GM18517 (cell line): ENCODE data around the gene PLEKHA8.
A peak's percentile ranks its signal among the peaks of the same experiment; 100 is the strongest.
"Not testable (repeated sequence)": the region's sequence is repeated elsewhere in the genome, so short reads cannot be mapped to it uniquely, and the experiment has no call there.

Experiments used
- ATAC-seq: cut with Tn5 transposase; IDR thresholded peaks from one replicate; pipeline ENCODE4 v1.9.1; 2021; ENCODE audit warnings: mild to moderate bottlenecking, moderate library complexity; ENCODE audit not compliant: unreplicated experiment

Gene PLEKHA8

DNA sequence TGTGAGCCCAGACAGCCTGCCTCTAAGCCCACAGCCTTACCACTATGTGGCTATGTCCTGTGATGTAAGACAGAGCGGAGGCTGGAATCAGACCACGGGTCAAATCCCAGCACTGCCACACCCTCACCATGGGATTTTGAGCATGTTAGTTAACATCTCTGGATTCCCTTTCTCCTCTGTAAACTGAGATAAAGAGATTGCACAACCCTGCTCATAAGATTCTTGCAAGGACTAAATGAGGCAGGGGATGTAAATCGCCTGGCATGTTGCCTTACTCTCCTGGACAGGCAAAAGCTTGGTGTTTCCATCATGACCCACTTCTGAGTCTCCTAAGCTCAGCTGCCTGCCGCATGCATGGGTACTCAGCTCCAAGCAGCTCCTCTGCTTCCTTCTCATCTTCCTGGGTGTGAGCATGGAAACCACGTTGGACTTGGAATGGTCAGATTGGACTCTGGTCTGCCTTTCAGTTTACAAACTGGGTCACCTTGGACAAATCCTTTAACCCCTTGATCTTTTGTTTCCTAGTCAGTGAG is 65.3 kb downstream of the PLEKHA8 start:
- no peak for ATAC-seq

GRCh38 chr7:30098599-30098998 is 70.4 kb downstream of the PLEKHA8 start:
- ATAC-seq = not testable (repeated sequence)

DNA sequence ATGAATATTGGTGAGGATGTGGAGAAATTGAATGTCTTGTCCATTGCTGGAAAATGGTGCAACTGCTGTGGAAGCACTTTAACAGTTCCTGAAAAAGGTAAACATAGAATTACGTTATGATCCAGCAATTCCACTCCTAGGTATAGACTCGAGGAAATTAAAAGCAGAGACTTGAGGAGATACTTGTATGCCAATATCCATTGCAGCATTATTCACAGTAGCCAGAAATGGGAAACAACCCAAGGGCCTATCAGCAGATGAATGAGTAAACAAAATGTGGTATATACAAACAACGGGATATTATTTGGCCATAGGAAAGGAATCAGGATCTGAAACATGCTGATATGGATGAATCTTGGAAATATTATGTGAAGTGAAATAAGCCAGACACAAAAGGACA is 74.1 kb downstream of the PLEKHA8 start:
- no peak for ATAC-seq

- no peak for ATAC-seq
Measured at GRCh38 chr7:30104157-30104556, 75.9 kb downstream of the PLEKHA8 start.

GRCh38 chr7:30112103-30112713 is 84.0 kb downstream of the PLEKHA8 start:
- ATAC-seq = no peak

GRCh38 chr7:30113144-30113543 is 84.9 kb downstream of the PLEKHA8 start:
- ATAC-seq = no peak

GRCh38 chr7:30114536-30115238 is 86.5 kb downstream of the PLEKHA8 start:
- no peak for ATAC-seq

- no peak for ATAC-seq
Measured at GRCh38 chr7:30115709-30116297, 87.6 kb downstream of the PLEKHA8 start.

- ATAC-seq = no peak
Measured at GRCh38 chr7:30116771-30117170, 88.6 kb downstream of the PLEKHA8 start.

DNA sequence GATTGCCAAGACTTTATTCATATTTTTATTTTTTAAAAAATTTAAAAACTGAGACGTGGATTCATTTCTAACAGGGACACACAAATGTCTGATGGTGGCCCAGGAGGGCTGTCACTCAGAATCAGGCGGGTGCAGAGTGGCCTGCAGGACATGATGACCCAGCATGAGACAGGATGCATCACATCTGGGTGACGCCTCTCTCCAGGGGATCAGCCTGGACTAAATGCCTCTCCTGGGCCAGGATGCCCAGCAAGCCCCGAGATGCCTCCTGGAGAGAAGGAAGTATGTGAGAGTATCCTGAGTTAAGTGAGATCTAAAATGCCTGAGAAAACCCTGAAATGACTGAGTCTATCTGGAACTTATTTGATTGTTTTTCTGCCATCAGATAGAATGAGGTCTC is 89.7 kb downstream of the PLEKHA8 start:
- ATAC-seq = no peak

DNA sequence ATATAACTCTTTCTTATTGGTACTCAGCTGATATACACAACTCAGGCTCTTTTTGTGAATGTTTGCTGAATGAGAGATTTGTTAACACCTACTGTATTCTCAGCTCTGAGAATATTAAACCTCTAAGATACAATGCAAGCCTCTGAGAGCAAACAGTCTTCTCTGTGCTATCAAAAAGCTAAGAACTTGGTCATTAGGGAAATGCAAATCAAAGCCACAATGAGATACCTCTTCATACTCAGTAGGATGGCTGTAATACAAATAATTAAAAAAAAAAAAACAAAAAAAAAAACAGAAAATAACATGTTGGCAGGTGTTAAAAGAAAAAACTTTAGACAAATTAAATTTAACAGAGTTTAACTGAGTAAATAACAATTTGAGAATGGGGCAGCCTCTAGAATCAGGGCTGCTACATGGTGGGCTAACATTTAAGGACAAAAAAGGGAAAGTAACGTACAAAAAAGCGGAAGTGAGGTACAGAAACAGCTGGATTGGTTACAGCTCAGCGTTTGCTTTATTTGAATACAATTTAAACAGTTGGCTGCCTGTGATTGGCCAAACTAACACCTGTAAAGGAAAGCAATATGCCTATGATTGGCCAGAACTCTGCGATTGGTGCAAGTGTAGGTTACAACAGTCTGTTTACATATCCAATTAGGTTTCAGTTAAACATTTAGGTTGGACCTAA is 91.8 kb downstream of the PLEKHA8 start:
- no peak for ATAC-seq

GRCh38 chr7:30133736-30134610 is 105.8 kb downstream of the PLEKHA8 start:
- ATAC-seq = no peak

DNA sequence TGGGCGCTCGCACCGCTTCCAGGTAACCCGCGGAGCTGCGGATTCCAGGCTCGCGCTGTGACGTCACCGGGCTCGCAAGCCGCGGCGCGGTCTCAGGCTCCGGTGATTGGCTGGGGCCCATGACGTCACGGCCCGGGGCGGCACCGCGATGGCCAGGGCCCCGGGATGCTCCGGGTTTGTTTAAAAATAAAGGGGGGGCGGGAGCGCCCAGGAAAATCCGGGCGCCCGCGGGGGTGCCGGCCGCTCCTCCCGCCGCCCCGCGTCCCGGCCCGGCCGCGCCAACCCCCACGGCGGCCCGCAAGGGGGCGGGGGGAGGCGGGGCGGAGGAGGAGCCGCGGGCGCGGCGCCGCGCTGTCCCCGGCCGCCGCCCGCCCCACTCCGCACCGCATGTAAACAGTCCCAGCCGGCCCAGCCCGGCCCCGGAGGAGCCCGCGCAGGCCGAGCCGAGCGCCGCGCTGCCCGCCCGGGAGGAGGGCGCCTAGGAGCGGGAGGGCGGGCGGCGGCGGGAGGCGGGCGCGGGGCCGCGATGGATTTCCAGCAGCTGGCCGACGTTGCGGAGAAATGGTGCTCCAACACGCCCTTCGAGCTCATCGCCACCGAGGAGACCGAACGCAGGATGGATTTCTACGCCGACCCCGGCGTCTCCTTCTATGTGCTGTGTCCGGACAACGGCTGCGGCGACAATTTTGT is 106.5 kb downstream of the PLEKHA8 start, which contains the start of gene MTURN:
Gene MTURN (plus strand): TSS at position 376 of the 690 bp plus-strand sequence. CDS start 151 bp downstream, at position 527.
- ATAC-seq = peak; percentile 79

- peak; percentile 23 for ATAC-seq
Measured at GRCh38 chr7:30135301-30136116, 107.3 kb downstream of the PLEKHA8 start.

- no peak for ATAC-seq
Measured at GRCh38 chr7:30136117-30136731, 108.0 kb downstream of the PLEKHA8 start.

GRCh38 chr7:30136743-30137485 is 108.7 kb downstream of the PLEKHA8 start:
- ATAC-seq = no peak

GRCh38 chr7:30139836-30140384 is 111.7 kb downstream of the PLEKHA8 start:
- ATAC-seq = no peak
